Measurements from ENCODE around the gene NLGN1. TPM values are rescaled to one million over a fixed set of nuclear protein-coding genes. Genes with fewer than 3 reads are reported as not detected.

Gene NLGN1
- total and polyA plus RNA-seq, 2 of the 13 experiments (the other 11 are each of a cell fraction or from before 2014, with no cell fraction given) = not detected

- WGBS (ENCODE audit: low lambda C conversion rate) = 0% methylated on average over 1 of the region's 1 CpG
- DNase-seq (ENCODE audit: low spot score) (no peak), ATAC-seq (no peak), FAIRE-seq (no peak)
- TF ChIP-seq ZNF747 (CRISPR knock-in tag; IDR thresholded peaks at IDR 0.05; ENCODE audit: borderline replicate concordance) (no peak), SCMH1 (CRISPR knock-in tag; IDR thresholded peaks at IDR 0.05; ENCODE audit: borderline replicate concordance) (no peak), ZNF296 (CRISPR knock-in tag; conservative IDR thresholded peaks at IDR 0.05) (no peak), KLF6 (CRISPR knock-in tag; IDR thresholded peaks at IDR 0.05) (no peak), ZNF17 (CRISPR knock-in tag; IDR thresholded peaks at IDR 0.05) (no peak), ZNF451 (CRISPR knock-in tag; IDR thresholded peaks at IDR 0.05) (no peak), RXRA (CRISPR knock-in tag; IDR thresholded peaks at IDR 0.05) (no peak)
- in situ Hi-C loops (cut with HindIII; ENCODE audit: extremely low pct_ligation_motif_present, low pct_unique_long_range_greater_than_20kb) = no loop called here
- Histone ChIP-seq H3K4me2 (ENCODE audit: low read depth, low read length) (no peak overlapping the region), H3K4me3 (replicated peaks in 1 of 3; ENCODE audit: insufficient read depth in 1 of 3, low read depth in 2 of 3, low read length in 3 of 3) (no peak overlapping the region), H3K27me3 (ENCODE audit: control insufficient read depth in 1 of 2, insufficient read depth in 2 of 2, low read length in 2 of 2) (no peaks in the 10 kb centered on the region), H4K20me1 (ENCODE audit: insufficient read depth, low read length) (no peaks in the 10 kb centered on the region), H3K9ac (ENCODE audit: insufficient read depth, low read depth, low read length) (no peak overlapping the region), H2AFZ (ENCODE audit: low read length) (no peak overlapping the region), H3K36me3 (replicated peaks in 1 of 2; ENCODE audit: control insufficient read depth in 1 of 2, insufficient read depth in 2 of 2, low read length in 2 of 2) (no peaks in the 10 kb centered on the region), H3K79me2 (ENCODE audit: insufficient read depth, low read length) (no peaks in the 10 kb centered on the region), H3K9me3 (ENCODE audit: low read length) (0 out of 2 replicates have a peak, but pooled peaks cover 9% of the 10 kb centered on the region), H3K4me1 (ENCODE audit: insufficient read depth, low read length) (no peaks in the 10 kb centered on the region), H3K27ac (ENCODE audit: extremely low read length, insufficient read depth, low read length) (no peak overlapping the region)
- POLR2A ChIA-PET = no interaction called here
- no TSS peak for BruUV-seq (replicated peaks)
- intact Hi-C loops (cut with micrococcal nuclease; ENCODE audit: unreplicated experiment) = no loop called here
- CTCF ChIA-PET (ENCODE audit: low intra/inter-chr PET ratio, low total read pairs) = no interaction called here
These were observed 770.5 kb downstream of the NLGN1 start for GRCh38 chr3:174168026-174168425.

GRCh38 chr3:174168538-174169254, 771.2 kb downstream of the NLGN1 start:
- Histone ChIP-seq H3K79me2 (ENCODE audit: insufficient read depth, low read length) (no peaks in the 10 kb centered on the region), H3K27me3 (ENCODE audit: control insufficient read depth in 1 of 2, insufficient read depth in 2 of 2, low read length in 2 of 2) (no peaks in the 10 kb centered on the region), H4K20me1 (ENCODE audit: insufficient read depth, low read length) (no peaks in the 10 kb centered on the region), H3K4me2 (ENCODE audit: low read depth, low read length) (no peak overlapping the region), H3K4me1 (ENCODE audit: insufficient read depth, low read length) (no peaks in the 10 kb centered on the region), H3K9me3 (ENCODE audit: low read length) (0 out of 2 replicates have a peak, but pooled peaks cover 9% of the 10 kb centered on the region), H2AFZ (ENCODE audit: low read length) (no peak overlapping the region), H3K4me3 (replicated peaks in 1 of 3; ENCODE audit: insufficient read depth in 1 of 3, low read depth in 2 of 3, low read length in 3 of 3) (no peak overlapping the region), H3K36me3 (replicated peaks in 1 of 2; ENCODE audit: control insufficient read depth in 1 of 2, insufficient read depth in 2 of 2, low read length in 2 of 2) (no peaks in the 10 kb centered on the region), H3K27ac (ENCODE audit: extremely low read length, insufficient read depth, low read length) (no peak overlapping the region), H3K9ac (ENCODE audit: insufficient read depth, low read depth, low read length) (no peak overlapping the region)
- intact Hi-C loops (cut with micrococcal nuclease; ENCODE audit: unreplicated experiment) = no loop called here
- no TSS peak for BruUV-seq (replicated peaks)
- FAIRE-seq (no peak), ATAC-seq (no peak), DNase-seq (ENCODE audit: low spot score) (no peak)
- 7% methylated on average over 3 of the region's 3 CpGs for WGBS (ENCODE audit: low lambda C conversion rate)
- ChIA-PET POLR2A (no interaction called here), CTCF (ENCODE audit: low intra/inter-chr PET ratio, low total read pairs) (no interaction called here)
- in situ Hi-C loops (cut with HindIII; ENCODE audit: extremely low pct_ligation_motif_present, low pct_unique_long_range_greater_than_20kb) = no loop called here
- TF ChIP-seq PRDM10 (CRISPR knock-in tag; IDR thresholded peaks at IDR 0.05; ENCODE audit: low read depth) (no peak), GABPA (IDR thresholded peaks at IDR 0.05; ENCODE audit: low read depth, low read length) (no peak), GABPA (CRISPR knock-in tag; IDR thresholded peaks at IDR 0.05; ENCODE audit: low read depth) (no peak), ZBTB42 (CRISPR knock-in tag; IDR thresholded peaks at IDR 0.05) (no peak)
